WTC11 (cell line): Measurements from ENCODE around the gene RAD18. TPM values are rescaled to one million over a fixed set of nuclear protein-coding genes. Genes with fewer than 3 reads are reported as not detected.

ENCODE experiments used
- ATAC-seq: fragments of 200-7000 bp; cut with Tn5 transposase; 2 replicates; pipeline ENCODE4 v1.10.0; 2021; ENCODE audit warnings: mild to moderate bottlenecking, moderate library complexity
- CTCF ChIA-PET: fragments of 300-600 bp; sonication (Branson Sonifier 250); formaldehyde crosslinking; loops from one replicate; lab custom pipeline; 2021; ENCODE audit warnings: antibody characterized with exemption; lab: Charles Lee
- POLR2A ChIA-PET: fragments of 350-600 bp; sonication (Branson Sonifier 250); formaldehyde crosslinking; loops from one replicate; lab custom pipeline; 2021; ENCODE audit warnings: antibody characterized with exemption; lab: Charles Lee
- DNase-seq: peaks from one replicate; pipeline ENCODE4 v3.0.0; 2021; ENCODE audit warnings: low spot score
- H3K27ac Mint-ChIP-seq: 2 replicates; pipeline ENCODE4 v1.8.0; 2021; ENCODE audit warnings: mixed read lengths
- H3K27me3 Mint-ChIP-seq: 2 replicates; pipeline ENCODE4 v1.8.0; 2021; ENCODE audit warnings: low read depth, mild to moderate bottlenecking, moderate library complexity, mixed read lengths
- H3K36me3 Mint-ChIP-seq: 2 replicates; pipeline ENCODE4 v1.8.0; 2021; ENCODE audit warnings: mixed read lengths
- H3K4me1 Mint-ChIP-seq: 2 replicates; pipeline ENCODE4 v1.8.0; 2022; ENCODE audit warnings: mixed read lengths
- H3K4me3 Mint-ChIP-seq: 2 replicates; pipeline ENCODE4 v1.8.0; 2021; ENCODE audit warnings: mild to moderate bottlenecking, moderate library complexity, mixed read lengths
- H3K9me3 Mint-ChIP-seq: 2 replicates; pipeline ENCODE4 v1.8.0; 2021; ENCODE audit warnings: mixed read lengths
- ATF1 ChIP-seq: sonication (generic); formaldehyde crosslinking; IDR thresholded peaks from 2 replicates; pipeline ENCODE4 v1.8.1; 2023; ENCODE audit warnings: mild to moderate bottlenecking, moderate library complexity, missing genetic modification reagents
- ATF6 ChIP-seq: sonication (generic); formaldehyde crosslinking; IDR thresholded peaks from 2 replicates; pipeline ENCODE4 v1.8.1; 2023; ENCODE audit warnings: mild to moderate bottlenecking, missing genetic modification reagents
- CREM ChIP-seq: sonication (generic); formaldehyde crosslinking; IDR thresholded peaks from 2 replicates; pipeline ENCODE4 v1.8.1; 2022; ENCODE audit warnings: mild to moderate bottlenecking, missing genetic modification reagents, moderate library complexity
- CTCF ChIP-seq: fragments of 200-600 bp; IDR thresholded peaks from 2 replicates; pipeline ENCODE4 v1.8.0; 2022; ENCODE audit warnings: antibody characterized with exemption
- E2F1 ChIP-seq: sonication (generic); formaldehyde crosslinking; IDR thresholded peaks from 2 replicates; pipeline ENCODE4 v1.8.0; 2022; ENCODE audit warnings: mild to moderate bottlenecking, missing genetic modification reagents
- ERG ChIP-seq: fragments of 250-450 bp; sonication (Bioruptor Pico); IDR thresholded peaks from 2 replicates; pipeline ENCODE4 v1.8.0; 2021; ENCODE audit warnings: mild to moderate bottlenecking
- ESRRA ChIP-seq: sonication (generic); formaldehyde crosslinking; IDR thresholded peaks from 2 replicates; pipeline ENCODE4 v1.8.1; 2022; ENCODE audit warnings: mild to moderate bottlenecking, missing genetic modification reagents, borderline replicate concordance
- GTF2I ChIP-seq: fragments of 250-450 bp; sonication (Bioruptor Pico); conservative IDR thresholded peaks from 2 replicates; pipeline ENCODE4 v1.4.0; 2021; ENCODE audit warnings: mild to moderate bottlenecking
- MAX ChIP-seq: sonication (generic); formaldehyde crosslinking; IDR thresholded peaks from 2 replicates; pipeline ENCODE4 v1.8.0; 2022; ENCODE audit warnings: mild to moderate bottlenecking, missing genetic modification reagents
- NFE2L1 ChIP-seq: sonication (generic); formaldehyde crosslinking; IDR thresholded peaks from 2 replicates; pipeline ENCODE4 v1.8.1; 2023; ENCODE audit warnings: missing genetic modification reagents
- NFYB ChIP-seq: sonication (generic); formaldehyde crosslinking; conservative IDR thresholded peaks from 2 replicates; pipeline ENCODE4 v1.8.0; 2022; ENCODE audit warnings: low read depth, missing genetic modification reagents
- OVOL2 ChIP-seq: fragments of 250-450 bp; sonication (Bioruptor Pico); IDR thresholded peaks from 2 replicates; pipeline ENCODE4 v1.9.0; 2021; ENCODE audit warnings: mild to moderate bottlenecking, borderline replicate concordance
- PRDM15 ChIP-seq: sonication (generic); formaldehyde crosslinking; IDR thresholded peaks from 2 replicates; pipeline ENCODE4 v1.8.0; 2022; ENCODE audit warnings: missing genetic modification reagents
- SMAD3 ChIP-seq: sonication (generic); formaldehyde crosslinking; IDR thresholded peaks from 2 replicates; pipeline ENCODE4 v1.8.0; 2022; ENCODE audit warnings: missing genetic modification reagents, mild to moderate bottlenecking, borderline replicate concordance
- TCF7 ChIP-seq: sonication (generic); formaldehyde crosslinking; IDR thresholded peaks from 2 replicates; pipeline ENCODE4 v1.8.0; 2022; ENCODE audit warnings: mild to moderate bottlenecking, low read depth, missing genetic modification reagents, moderate library complexity
- TEAD1 ChIP-seq: sonication (generic); formaldehyde crosslinking; IDR thresholded peaks from 2 replicates; pipeline ENCODE4 v1.8.0; 2022; ENCODE audit warnings: mild to moderate bottlenecking, missing genetic modification reagents
- USF2 ChIP-seq: sonication (generic); formaldehyde crosslinking; IDR thresholded peaks from 2 replicates; pipeline ENCODE4 v1.8.1; 2023; ENCODE audit warnings: mild to moderate bottlenecking, missing genetic modification reagents, moderate library complexity
- ZMAT4 ChIP-seq: fragments of 250-450 bp; sonication (Bioruptor Pico); IDR thresholded peaks from 2 replicates; pipeline ENCODE4 v1.9.0; 2021; ENCODE audit warnings: mild to moderate bottlenecking
- ZNF512 ChIP-seq: sonication (generic); formaldehyde crosslinking; IDR thresholded peaks from 2 replicates; pipeline ENCODE4 v1.8.1; 2022; ENCODE audit warnings: missing genetic modification reagents, borderline replicate concordance
- total RNA-seq: library from RNA; stranded (reverse); gene quantifications from 3 replicates; pipeline ENCODE4 v1.2.3, GENCODE V29; 2021

The RAD18 gene
- total RNA-seq, 1 experiment from 2014 or later: 24.4 TPM

GRCh38 chr3:8984526-8984925 is 21.3 kb upstream of the RAD18 start:
- Mint-ChIP-seq H3K4me1 (peaks cover 4% of the 10 kb centered on the region), H3K4me3 (no peak overlapping the region), H3K27me3 (peaks cover 9% of the 10 kb centered on the region), H3K27ac (no peak overlapping the region), H3K9me3 (peaks cover 1% of the 10 kb centered on the region), H3K36me3 (no peaks in the 10 kb centered on the region)
- DNase-seq: no peak
- no peak for ATAC-seq
- POLR2A ChIA-PET: no interaction called here
- TF ChIP-seq MAX (CRISPR knock-in tag) (no peak), E2F1 (CRISPR knock-in tag) (no peak), NFYB (no peak), ZMAT4 (CRISPR knock-in tag) (no peak), GTF2I (CRISPR knock-in tag) (no peak), OVOL2 (CRISPR knock-in tag) (no peak), CTCF (no peak), TCF7 (no peak), ATF1 (CRISPR knock-in tag) (no peak), ATF6 (CRISPR knock-in tag) (no peak), NFE2L1 (CRISPR knock-in tag) (no peak), TEAD1 (CRISPR knock-in tag) (no peak), SMAD3 (CRISPR knock-in tag) (no peak), ERG (CRISPR knock-in tag) (no peak), ZNF512 (CRISPR knock-in tag) (no peak), ESRRA (CRISPR knock-in tag) (no peak), PRDM15 (no peak), CREM (CRISPR knock-in tag) (no peak), USF2 (CRISPR knock-in tag) (no peak)
- CTCF ChIA-PET: interaction anchor here (5.8 kb wide), 1 partner anchor 9 kb away, joined by 92 read pairs; no protein-coding TSS in a partner anchor
